Activated CD8-positive, alpha-beta memory T cell treated with anti-CD3 and anti-CD28 coated beads for 24 hours (primary cell): ENCODE data around the gene LSM2.

Experiments used
- DNase-seq: peaks from one replicate; pipeline ENCODE4 v3.0.0-alpha.2; 2020

The LSM2 gene

GRCh38 chr6:31775633-31776484, 30.9 kb downstream of the LSM2 start:
- no peak for DNase-seq

DNA sequence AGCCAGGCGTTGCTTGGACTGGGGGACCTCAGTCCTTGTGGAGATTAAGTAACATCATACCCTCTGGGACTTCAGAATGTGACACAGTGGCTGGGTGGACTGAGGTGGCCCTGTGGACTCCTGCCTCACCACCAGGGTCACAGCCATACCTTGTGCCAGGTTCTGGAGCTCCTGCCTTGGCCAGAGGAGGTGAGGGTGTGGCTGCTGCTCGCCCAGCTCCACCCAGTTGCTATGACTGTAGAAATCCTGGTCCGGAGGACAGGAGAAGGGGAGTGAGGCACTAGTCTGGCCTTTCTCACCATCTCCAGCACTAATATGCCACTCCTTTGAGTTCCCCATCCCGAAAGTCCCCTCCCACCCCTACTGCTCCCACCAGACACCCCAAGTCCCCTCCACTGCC, 31.6 kb downstream of the LSM2 start:
- no peak for DNase-seq

DNA sequence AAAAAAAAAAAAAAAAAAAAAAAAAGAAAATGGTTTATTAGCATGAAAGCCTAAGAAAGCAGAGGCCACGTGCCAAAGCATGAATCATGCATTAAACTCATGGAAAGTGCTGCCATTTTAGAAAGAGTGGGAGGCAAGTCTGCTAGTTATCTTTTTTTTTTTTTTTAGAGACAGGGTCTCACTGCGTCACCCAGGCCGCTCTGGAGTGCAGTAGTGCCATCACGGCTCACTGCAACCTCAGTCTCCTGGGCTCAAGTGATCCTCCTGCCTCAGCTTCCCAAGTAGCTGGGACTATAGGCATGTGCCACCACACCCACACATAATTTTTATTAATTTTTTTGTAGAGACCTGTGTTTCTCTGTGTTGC, 34.8 kb downstream of the LSM2 start:
- no peak for DNase-seq

- DNase-seq, result no peak
These were observed 35.9 kb downstream of the LSM2 start for GRCh38 chr6:31770860-31771259.

DNA sequence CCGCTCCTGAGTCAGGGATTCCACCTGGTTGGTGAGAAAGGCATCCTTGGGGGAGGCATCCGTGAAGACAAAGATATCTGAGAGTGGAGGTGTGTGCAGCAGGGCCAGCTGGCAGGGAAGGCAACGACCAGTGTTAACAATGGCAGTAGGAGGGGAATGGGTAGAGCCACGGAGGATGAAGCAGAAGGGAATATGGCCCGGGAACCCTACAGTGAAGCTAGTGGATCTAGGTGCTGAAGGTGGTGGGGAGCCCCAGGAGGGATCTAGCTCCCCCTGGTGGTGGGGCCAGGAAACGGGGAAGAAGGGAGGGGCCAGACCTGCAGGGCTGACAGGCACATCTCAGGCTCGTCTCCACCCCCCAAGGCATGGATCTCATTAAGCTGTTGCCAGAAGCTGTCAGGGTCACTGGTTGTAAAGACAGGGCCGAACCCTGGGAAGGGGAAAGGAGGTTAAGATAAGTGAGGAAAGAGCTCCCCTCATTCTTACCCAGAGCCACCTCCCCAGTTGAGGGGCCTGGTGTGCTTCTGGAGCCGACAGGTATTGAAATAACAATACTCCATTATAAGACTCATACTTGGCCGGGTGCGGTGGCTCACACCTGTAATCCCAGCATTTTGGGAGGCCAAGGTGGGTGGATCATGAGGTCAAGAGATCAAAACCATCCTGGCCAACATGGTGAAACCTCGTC, 36.9 kb downstream of the LSM2 start:
- peak; percentile 91 for DNase-seq

GRCh38 chr6:31768363-31769257, 38.2 kb downstream of the LSM2 start:
- DNase-seq, result no peak

DNA sequence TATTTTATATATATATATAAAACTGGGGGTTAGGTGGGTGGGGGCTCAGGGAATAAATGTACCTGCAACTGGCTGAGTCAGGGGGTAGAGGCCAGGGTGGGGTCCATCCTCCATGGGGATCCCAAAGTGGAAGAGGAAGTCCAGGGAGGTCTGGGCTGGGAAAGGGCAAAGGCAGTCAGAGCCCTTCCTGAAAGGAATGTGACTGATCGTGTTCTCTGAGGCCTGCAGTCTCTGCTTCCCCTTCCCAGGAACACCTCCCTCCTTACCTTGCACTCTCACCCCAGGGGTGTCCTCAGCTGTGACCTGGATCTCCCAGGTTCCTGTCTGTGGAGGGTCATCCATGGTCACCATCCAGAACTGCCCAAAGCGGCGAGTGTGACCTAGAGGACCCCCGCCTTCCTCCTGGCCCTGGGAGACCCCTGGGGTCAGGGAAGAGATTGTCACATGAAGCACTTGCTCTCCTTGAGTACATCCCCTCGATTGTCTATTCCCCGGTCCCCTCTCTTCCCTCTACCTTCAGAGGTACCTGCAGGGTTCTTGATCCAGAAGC, 39.6 kb downstream of the LSM2 start:
- no peak for DNase-seq

DNA sequence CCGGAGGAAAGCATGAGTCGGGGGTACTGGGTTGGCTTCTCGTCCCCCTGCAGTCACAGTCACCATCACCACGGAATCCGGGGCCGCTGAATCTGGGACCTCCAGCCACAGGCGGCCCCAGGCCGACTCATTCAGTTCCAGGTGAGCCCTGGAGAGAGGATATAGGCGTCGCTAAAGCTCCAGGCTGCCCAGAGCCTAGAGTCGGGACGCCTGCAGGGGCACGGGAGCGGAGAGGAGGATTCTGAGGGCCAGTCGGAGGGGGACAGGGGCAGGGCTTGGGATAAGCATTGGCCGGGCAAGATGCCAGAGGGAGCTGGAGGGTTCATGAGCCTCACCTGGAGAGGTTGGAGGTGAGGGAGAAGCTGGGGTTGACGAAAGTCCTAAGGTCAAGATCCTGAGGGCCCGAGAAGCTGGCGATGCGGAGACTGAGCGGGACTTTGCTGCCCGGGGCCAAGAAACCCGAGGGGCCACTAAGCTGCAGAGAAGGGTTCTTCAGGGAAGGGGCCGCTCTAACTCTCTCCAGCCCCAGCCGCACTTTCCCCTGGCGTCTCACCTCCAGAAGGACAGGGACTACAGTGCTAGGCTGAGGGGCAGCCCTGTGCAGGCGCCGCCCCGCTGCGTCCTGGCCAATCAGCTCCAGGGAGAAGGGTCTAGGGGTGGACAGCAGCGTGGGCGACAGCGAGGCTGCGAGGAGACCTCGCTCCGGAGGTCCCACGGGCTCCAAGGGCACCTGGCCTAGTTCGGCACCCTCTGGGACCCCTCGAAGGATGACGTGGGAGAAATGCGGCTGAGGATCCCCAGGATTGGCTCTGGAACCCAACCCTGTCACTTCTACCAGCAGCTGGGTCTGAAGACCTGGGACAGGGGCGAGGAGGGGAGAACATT, 40.6 kb downstream of the LSM2 start:
- no peak for DNase-seq

DNA sequence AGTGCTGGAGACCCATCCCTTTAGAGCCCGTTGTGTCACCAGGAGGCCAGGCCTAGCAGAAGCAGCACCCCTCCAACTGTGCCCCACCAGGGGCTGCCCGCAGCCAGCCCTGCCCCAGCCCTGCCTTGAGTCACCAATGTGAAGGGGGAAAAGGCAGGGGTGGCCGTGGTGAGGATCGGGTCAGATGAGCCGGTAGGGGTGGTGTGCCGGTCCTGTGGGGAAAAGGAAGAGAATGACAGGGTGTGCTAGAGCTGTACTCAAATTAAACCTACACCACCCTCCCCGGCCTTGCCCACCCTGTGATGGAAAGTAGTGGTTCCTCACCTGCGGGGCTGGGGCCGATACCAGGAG, 41.2 kb downstream of the LSM2 start:
- no peak for DNase-seq

DNA sequence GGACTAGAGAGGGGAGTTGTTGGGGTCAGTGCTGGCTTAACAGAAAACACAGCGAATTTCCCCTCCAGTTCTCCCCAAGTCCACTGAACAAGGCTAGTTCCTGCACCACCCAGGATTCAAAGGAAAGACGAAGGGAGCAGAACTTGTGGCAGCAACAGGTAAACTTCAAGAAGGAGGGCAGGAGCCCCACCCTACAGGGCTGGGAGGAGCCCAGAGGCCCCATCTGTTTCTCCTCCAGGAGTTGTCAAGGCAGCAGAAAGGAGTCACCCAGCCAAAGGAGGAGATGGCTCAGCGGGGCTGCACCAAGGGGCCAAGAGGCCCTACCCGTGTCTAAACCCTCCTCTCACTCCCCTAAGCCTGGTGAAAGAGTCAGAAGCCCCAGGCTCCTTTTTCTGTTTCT, 42.6 kb downstream of the LSM2 start:
- DNase-seq, result no peak

GRCh38 chr6:31763619-31763940, 43.2 kb downstream of the LSM2 start:
- no peak for DNase-seq

- no peak for DNase-seq
These were observed 43.7 kb downstream of the LSM2 start for GRCh38 chr6:31762878-31763618.

DNA sequence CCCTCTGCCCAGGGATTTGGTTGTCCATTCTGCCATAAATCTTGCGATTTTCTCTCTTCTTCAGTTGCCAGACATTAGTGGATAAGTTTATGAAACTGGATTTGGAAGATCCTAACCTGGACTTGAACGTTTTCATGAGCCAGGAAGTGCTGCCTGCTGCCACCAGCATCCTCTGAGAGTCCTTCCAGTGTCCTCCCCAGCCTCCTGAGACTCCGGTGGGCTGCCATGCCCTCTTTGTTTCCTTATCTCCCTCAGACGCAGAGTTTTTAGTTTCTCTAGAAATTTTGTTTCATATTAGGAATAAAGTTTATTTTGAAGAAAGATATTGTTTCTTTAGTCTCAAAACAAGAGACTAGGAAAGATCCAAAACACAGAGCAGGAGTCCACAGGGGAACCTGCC, 44.4 kb downstream of the LSM2 start, which contains the start of gene SAPCD1:
Gene SAPCD1, plus strand, starts transcription at position 301 of the 400 bp plus-strand sequence. CDS start 399 bp downstream, outside the sequence.
- no peak for DNase-seq

- DNase-seq, result no peak
These were observed 45.4 kb downstream of the LSM2 start for GRCh38 chr6:31761343-31761742.

- DNase-seq, result no peak
These were observed 46.0 kb downstream of the LSM2 start for GRCh38 chr6:31760790-31761189.

DNA sequence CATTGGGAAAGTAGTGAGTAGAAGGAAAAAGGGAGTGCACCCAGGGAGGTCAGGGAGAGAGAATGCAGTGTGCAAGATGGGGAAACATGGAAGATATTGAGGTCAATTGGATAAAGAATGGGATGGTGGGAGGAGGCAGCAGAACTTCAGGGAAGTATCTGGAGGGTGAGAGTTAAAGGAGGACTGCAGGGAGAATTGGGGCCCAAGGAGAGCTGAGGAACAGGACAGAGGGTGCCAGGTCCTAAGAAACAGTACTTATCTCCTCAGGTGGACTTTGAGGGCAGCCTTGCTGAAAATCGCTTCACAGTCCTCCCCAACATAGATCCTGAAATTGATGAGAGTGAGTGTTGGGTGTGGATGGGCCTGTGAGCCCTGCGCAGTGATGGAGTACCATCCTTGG, 48.5 kb downstream of the LSM2 start:
- no peak for DNase-seq

- DNase-seq, result no peak
These were observed 53.9 kb downstream of the LSM2 start for GRCh38 chr6:31752739-31753319.

DNA sequence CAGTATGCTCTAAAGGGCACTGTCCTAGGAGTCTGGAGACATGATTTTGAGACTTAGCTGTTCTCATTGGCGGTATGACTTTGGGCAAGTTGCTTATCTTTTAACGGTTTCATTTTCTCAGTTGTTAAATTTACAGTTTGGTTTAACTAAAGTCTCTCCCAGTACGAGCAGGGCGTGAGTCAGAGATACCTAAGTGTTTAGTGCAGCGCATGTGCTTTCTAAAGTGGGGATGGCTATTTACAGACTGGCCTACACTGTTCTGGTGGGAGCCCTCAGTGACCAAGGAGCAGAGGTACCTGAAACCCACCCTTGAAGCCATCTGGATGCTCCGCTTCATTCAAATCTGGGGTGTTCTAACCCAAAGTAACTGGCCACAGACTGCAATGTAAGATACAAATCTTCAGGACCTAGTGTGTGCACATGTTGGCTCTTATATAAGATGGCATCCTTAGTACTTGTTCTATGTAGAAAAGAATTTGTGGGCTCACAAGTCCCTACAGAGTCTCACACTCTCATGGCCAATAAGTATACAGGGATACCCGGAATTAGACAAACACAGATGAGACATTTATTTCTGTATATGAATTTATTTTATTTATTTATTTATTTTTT, 56.2 kb downstream of the LSM2 start:
- no peak for DNase-seq

DNA sequence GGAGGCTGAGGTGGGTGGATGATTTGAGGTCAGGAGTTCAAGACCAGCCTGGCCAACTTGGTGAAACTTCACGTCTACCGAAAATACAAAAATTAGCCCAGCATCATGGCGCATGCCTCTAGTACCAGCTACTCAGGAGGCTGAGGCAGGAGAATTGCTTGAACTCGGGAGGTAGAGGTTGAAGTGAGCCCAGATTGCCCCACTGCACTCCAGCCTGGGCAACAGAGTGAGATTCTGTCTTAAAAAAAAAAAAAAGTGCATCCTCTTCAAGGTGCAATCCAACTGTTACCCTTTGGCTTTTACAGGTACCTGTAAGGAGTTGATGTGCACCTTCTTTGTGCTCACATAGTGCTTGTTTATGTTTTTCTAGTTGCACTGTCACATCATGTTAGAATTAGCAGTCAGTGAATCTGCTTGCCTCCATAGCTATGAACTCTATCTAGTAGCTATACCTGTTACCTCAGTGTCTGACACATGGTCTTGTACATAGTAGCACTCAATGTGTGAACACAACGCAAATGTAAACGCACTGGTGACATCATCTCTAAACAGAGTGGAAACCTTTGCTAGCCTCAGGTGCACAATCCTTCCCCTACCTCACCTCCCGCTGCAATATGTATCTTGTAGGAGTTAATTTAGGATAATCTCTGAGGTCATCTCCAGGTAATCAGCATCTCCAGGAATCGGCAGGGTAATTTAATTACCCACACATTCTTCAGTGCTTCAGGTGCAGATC, 57.3 kb downstream of the LSM2 start:
- no peak for DNase-seq
